Measurements from ENCODE around the gene PEX14.
"Not testable (repeated sequence)": the region's sequence is repeated elsewhere in the genome, so short reads cannot be mapped to it uniquely, and the experiment has no call there.

Gene PEX14

GRCh38 chr1:10489291-10490055 lies 14.7 kb downstream of the PEX14 start:
- no peak overlapping the region for H3K4me3 ChIP-seq (ENCODE audit: low read length)

GRCh38 chr1:10490286-10490970 lies 15.7 kb downstream of the PEX14 start:
- no peak for DNase-seq (ENCODE audit: low read depth, low spot score)
- H3K4me3 ChIP-seq (ENCODE audit: low read length): no peak overlapping the region

More at GRCh38 chr1:10489291-10490055, 14.7 kb downstream of the PEX14 start:
- no peak for DNase-seq (ENCODE audit: low read depth, low spot score)

GRCh38 chr1:10494418-10494753 lies 19.6 kb downstream of the PEX14 start:
- H3K4me3 ChIP-seq (ENCODE audit: low read length): no peak overlapping the region
- DNase-seq (ENCODE audit: low read depth, low spot score): no peak

GRCh38 chr1:10494754-10495474 lies 20.2 kb downstream of the PEX14 start:
- H3K4me3 ChIP-seq (ENCODE audit: low read length): peak overlapping the region; percentile 35
- peak; percentile 75 for DNase-seq (ENCODE audit: low read depth, low spot score)

GRCh38 chr1:10495475-10495817 lies 20.7 kb downstream of the PEX14 start:
- no peak for DNase-seq (ENCODE audit: low read depth, low spot score)
- peak overlapping the region; percentile 35 for H3K4me3 ChIP-seq (ENCODE audit: low read length)

GRCh38 chr1:10495952-10496351 lies 21.2 kb downstream of the PEX14 start:
- DNase-seq (ENCODE audit: low read depth, low spot score): peak; percentile 68
- H3K4me3 ChIP-seq (ENCODE audit: low read length): peak overlapping the region; percentile 35

GRCh38 chr1:10497109-10497508 lies 22.4 kb downstream of the PEX14 start:
- DNase-seq (ENCODE audit: low read depth, low spot score): peak; percentile 72
- no peak overlapping the region for H3K4me3 ChIP-seq (ENCODE audit: low read length)

- H3K4me3 ChIP-seq (ENCODE audit: low read length): no peak overlapping the region
- DNase-seq (ENCODE audit: low read depth, low spot score): no peak
Measured at GRCh38 chr1:10498231-10498630, 23.5 kb downstream of the PEX14 start.

GRCh38 chr1:10502206-10502605 lies 27.5 kb downstream of the PEX14 start:
- no peak overlapping the region for H3K4me3 ChIP-seq (ENCODE audit: low read length)
- DNase-seq (ENCODE audit: low read depth, low spot score): no peak

GRCh38 chr1:10504249-10504648 lies 29.5 kb downstream of the PEX14 start:
- DNase-seq (ENCODE audit: low read depth, low spot score): no peak
- no peak overlapping the region for H3K4me3 ChIP-seq (ENCODE audit: low read length)

- H3K4me3 ChIP-seq (ENCODE audit: low read length); DNase-seq (ENCODE audit: low read depth, low spot score): not testable (repeated sequence)
Measured at GRCh38 chr1:10506046-10506676, 31.4 kb downstream of the PEX14 start.

- no peak overlapping the region for H3K4me3 ChIP-seq (ENCODE audit: low read length)
- DNase-seq (ENCODE audit: low read depth, low spot score): no peak
Measured at GRCh38 chr1:10506677-10507047, 31.9 kb downstream of the PEX14 start.

- DNase-seq (ENCODE audit: low read depth, low spot score): peak; percentile 74
- no peak overlapping the region for H3K4me3 ChIP-seq (ENCODE audit: low read length)
Measured at GRCh38 chr1:10507111-10507879, 32.5 kb downstream of the PEX14 start.

- no peak overlapping the region for H3K4me3 ChIP-seq (ENCODE audit: low read length)
- DNase-seq (ENCODE audit: low read depth, low spot score): no peak
Measured at GRCh38 chr1:10508511-10508951, 33.8 kb downstream of the PEX14 start.

- peak overlapping the region; percentile 44 for H3K4me3 ChIP-seq (ENCODE audit: low read length)
- DNase-seq (ENCODE audit: low read depth, low spot score): peak; percentile 22
Measured at GRCh38 chr1:10509809-10510509, 35.2 kb downstream of the PEX14 start.

- peak; percentile 95 for DNase-seq (ENCODE audit: low read depth, low spot score)
- peak overlapping the region; percentile 44 for H3K4me3 ChIP-seq (ENCODE audit: low read length)
Measured at GRCh38 chr1:10510520-10511493, 36.1 kb downstream of the PEX14 start.

- no peak for DNase-seq (ENCODE audit: low read depth, low spot score)
- peak overlapping the region; percentile 44 for H3K4me3 ChIP-seq (ENCODE audit: low read length)
Measured at GRCh38 chr1:10511494-10511885, 36.7 kb downstream of the PEX14 start.
